HL-60 (cell line): ENCODE data around the gene CYP27A1.

Experiments
- GABPA ChIP-seq: IDR thresholded peaks from 2 replicates; pipeline ENCODE4 v1.6.1; 2012; ENCODE audit warnings: low read depth
- POLR2AphosphoS5 ChIP-seq: IDR thresholded peaks from 2 replicates; pipeline ENCODE4 v1.6.1; 2012; ENCODE audit warnings: low read depth
- TF ChIP-seq, protein P1 (sequence below): IDR thresholded peaks from 2 replicates; pipeline ENCODE4 v1.6.1; 2012; ENCODE audit warnings: low read depth; ENCODE audit not compliant: insufficient replicate concordance
- TF ChIP-seq, protein P2 (sequence below): IDR thresholded peaks from one replicate; pipeline ENCODE4 v1.5.1; 2011; ENCODE audit warnings: low read length, control low read depth, inconsistent platforms; ENCODE audit not compliant: insufficient read depth

DNA sequence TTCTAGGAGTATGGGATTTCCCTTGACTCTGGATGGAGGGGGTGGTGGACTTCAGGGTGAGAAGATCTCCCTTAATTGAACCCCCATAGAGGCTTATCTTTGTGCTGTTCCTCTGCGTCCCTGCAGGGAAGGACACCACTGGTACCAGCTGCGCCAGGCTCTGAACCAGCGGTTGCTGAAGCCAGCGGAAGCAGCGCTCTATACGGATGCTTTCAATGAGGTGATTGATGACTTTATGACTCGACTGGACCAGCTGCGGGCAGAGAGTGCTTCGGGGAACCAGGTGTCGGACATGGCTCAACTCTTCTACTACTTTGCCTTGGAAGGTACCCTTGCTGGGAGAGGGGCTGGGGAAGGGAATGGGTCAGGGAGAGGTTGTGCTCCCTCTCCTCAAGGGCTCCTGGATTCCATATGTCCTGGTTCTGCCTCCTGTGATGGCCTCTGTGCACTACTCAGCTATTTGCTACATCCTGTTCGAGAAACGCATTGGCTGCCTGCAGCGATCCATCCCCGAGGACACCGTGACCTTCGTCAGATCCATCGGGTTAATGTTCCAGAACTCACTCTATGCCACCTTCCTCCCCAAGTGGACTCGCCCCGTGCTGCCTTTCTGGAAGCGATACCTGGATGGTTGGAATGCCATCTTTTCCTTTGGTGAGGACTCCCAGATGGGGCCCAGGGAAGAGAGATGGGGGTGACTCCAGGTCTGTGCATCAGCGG lies 30.3 kb downstream of the CYP27A1 start:
- TF ChIP-seq POLR2AphosphoS5, result no peak
- TF ChIP-seq, protein P1, sequence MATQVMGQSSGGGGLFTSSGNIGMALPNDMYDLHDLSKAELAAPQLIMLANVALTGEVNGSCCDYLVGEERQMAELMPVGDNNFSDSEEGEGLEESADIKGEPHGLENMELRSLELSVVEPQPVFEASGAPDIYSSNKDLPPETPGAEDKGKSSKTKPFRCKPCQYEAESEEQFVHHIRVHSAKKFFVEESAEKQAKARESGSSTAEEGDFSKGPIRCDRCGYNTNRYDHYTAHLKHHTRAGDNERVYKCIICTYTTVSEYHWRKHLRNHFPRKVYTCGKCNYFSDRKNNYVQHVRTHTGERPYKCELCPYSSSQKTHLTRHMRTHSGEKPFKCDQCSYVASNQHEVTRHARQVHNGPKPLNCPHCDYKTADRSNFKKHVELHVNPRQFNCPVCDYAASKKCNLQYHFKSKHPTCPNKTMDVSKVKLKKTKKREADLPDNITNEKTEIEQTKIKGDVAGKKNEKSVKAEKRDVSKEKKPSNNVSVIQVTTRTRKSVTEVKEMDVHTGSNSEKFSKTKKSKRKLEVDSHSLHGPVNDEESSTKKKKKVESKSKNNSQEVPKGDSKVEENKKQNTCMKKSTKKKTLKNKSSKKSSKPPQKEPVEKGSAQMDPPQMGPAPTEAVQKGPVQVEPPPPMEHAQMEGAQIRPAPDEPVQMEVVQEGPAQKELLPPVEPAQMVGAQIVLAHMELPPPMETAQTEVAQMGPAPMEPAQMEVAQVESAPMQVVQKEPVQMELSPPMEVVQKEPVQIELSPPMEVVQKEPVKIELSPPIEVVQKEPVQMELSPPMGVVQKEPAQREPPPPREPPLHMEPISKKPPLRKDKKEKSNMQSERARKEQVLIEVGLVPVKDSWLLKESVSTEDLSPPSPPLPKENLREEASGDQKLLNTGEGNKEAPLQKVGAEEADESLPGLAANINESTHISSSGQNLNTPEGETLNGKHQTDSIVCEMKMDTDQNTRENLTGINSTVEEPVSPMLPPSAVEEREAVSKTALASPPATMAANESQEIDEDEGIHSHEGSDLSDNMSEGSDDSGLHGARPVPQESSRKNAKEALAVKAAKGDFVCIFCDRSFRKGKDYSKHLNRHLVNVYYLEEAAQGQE, result no peak
- TF ChIP-seq, protein P2, sequence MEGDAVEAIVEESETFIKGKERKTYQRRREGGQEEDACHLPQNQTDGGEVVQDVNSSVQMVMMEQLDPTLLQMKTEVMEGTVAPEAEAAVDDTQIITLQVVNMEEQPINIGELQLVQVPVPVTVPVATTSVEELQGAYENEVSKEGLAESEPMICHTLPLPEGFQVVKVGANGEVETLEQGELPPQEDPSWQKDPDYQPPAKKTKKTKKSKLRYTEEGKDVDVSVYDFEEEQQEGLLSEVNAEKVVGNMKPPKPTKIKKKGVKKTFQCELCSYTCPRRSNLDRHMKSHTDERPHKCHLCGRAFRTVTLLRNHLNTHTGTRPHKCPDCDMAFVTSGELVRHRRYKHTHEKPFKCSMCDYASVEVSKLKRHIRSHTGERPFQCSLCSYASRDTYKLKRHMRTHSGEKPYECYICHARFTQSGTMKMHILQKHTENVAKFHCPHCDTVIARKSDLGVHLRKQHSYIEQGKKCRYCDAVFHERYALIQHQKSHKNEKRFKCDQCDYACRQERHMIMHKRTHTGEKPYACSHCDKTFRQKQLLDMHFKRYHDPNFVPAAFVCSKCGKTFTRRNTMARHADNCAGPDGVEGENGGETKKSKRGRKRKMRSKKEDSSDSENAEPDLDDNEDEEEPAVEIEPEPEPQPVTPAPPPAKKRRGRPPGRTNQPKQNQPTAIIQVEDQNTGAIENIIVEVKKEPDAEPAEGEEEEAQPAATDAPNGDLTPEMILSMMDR, result no peak
- no peak for TF ChIP-seq GABPA
